B cell (primary cell): ENCODE results near the gene PRKCA.

Source experiments
- CTCF ChIP-seq: fragments of 200-600 bp; IDR thresholded peaks from one replicate; pipeline ENCODE4 v1.8.0; 2022; ENCODE audit warnings: antibody characterized with exemption, mild to moderate bottlenecking
- EZH2 ChIP-seq: IDR thresholded peaks from 2 replicates; pipeline ENCODE4 v1.6.1; 2012; ENCODE audit warnings: borderline replicate concordance, low read depth, mild to moderate bottlenecking, moderate library complexity, low read length; ENCODE audit not compliant: insufficient read depth, poor library complexity, severe bottlenecking

GRCh38 chr17:66810951-66811682 is 508.7 kb downstream of the PRKCA start:
- TF ChIP-seq CTCF (no peak), EZH2 (no peak)
